SU-DHL-6 (cell line): Measurements from ENCODE around the gene TRAPPC2L.

Experiments used
- H2AFZ ChIP-seq: fragments of 200-600 bp; sonication (generic); 2 replicates; pipeline ENCODE4 v1.6.1; 2014; ENCODE audit warnings: low read depth, mild to moderate bottlenecking, moderate library complexity, mixed read lengths, antibody characterized with exemption, low read length; ENCODE audit not compliant: severe bottlenecking
- H3F3A ChIP-seq: fragments of 200-600 bp; shearing (Covaris generic); 2 replicates; pipeline ENCODE4 v1.6.0; 2016; ENCODE audit warnings: antibody characterized with exemption, mild to moderate bottlenecking; ENCODE audit not compliant: insufficient read depth
- H3K27ac ChIP-seq: fragments of 200-600 bp; sonication (generic); 2 replicates; pipeline ENCODE4 v1.5.1; 2016; ENCODE audit warnings: low read depth, mild to moderate bottlenecking, low read length, moderate library complexity, mixed read lengths
- H3K27me3 ChIP-seq: fragments of 200-600 bp; sonication (generic), shearing (Covaris generic); 2 replicates; pipeline ENCODE4 v1.6.0; 2014; ENCODE audit warnings: mild to moderate bottlenecking, low read length
- H3K36me3 ChIP-seq: fragments of 200-600 bp; sonication (generic); 2 replicates; pipeline ENCODE4 v1.6.1; 2014; ENCODE audit warnings: mild to moderate bottlenecking, low read length, mixed read lengths
- H3K4me2 ChIP-seq: fragments of 300-600, 200-600 bp; shearing (Covaris generic), sonication (generic); 2 replicates; pipeline ENCODE4 v1.6.0; 2014; ENCODE audit warnings: low read length, low read depth, mild to moderate bottlenecking; ENCODE audit not compliant: poor library complexity, severe bottlenecking
- H3K4me3 ChIP-seq: fragments of 200-600 bp; sonication (generic); 2 replicates; pipeline ENCODE4 v1.5.1; 2014; ENCODE audit warnings: antibody characterized with exemption, low read length, mild to moderate bottlenecking, mixed read lengths; ENCODE audit not compliant: insufficient read depth, poor library complexity, severe bottlenecking
- H3K79me2 ChIP-seq: fragments of 200-600 bp; sonication (generic); 2 replicates; pipeline ENCODE4 v1.6.1; 2014; ENCODE audit warnings: mild to moderate bottlenecking, low read length, moderate library complexity; ENCODE audit not compliant: insufficient read depth
- H3K9ac ChIP-seq: fragments of 200-600 bp; sonication (generic); 2 replicates; pipeline ENCODE4 v1.7.0; 2014; ENCODE audit warnings: mild to moderate bottlenecking, low read length
- H3K9me2 ChIP-seq: fragments of 200-600 bp; sonication (generic); replicated peaks from 2 replicates; pipeline ENCODE4 v1.6.1; 2014; ENCODE audit warnings: low read length; ENCODE audit not compliant: insufficient read depth
- H3K9me3 ChIP-seq: fragments of 200-600 bp; sonication (generic); 2 replicates; pipeline ENCODE4 v1.6.1; 2014; ENCODE audit warnings: low read length, mixed read lengths; ENCODE audit not compliant: insufficient read depth
- H4K20me1 ChIP-seq: fragments of 200-600 bp; sonication (generic); 2 replicates; pipeline ENCODE4 v1.6.1; 2014; ENCODE audit warnings: low read depth, mild to moderate bottlenecking, antibody characterized with exemption, low read length, moderate library complexity, mixed read lengths
- EZH2phosphoT487 ChIP-seq: fragments of 200-600 bp; sonication (generic), shearing (Covaris generic); conservative IDR thresholded peaks from 2 replicates; pipeline ENCODE4 v1.6.1; 2018; ENCODE audit warnings: mild to moderate bottlenecking, antibody characterized with exemption, low read length, moderate library complexity, mixed read lengths
- TF ChIP-seq, protein P1 (sequence below): fragments of 200-600 bp; sonication (generic); IDR thresholded peaks from one replicate; pipeline ENCODE4 v1.5.1; 2017; ENCODE audit warnings: antibody characterized with exemption, mild to moderate bottlenecking, low read length, moderate library complexity; ENCODE audit not compliant: insufficient read depth, poor library complexity, severe bottlenecking

The TRAPPC2L gene

DNA sequence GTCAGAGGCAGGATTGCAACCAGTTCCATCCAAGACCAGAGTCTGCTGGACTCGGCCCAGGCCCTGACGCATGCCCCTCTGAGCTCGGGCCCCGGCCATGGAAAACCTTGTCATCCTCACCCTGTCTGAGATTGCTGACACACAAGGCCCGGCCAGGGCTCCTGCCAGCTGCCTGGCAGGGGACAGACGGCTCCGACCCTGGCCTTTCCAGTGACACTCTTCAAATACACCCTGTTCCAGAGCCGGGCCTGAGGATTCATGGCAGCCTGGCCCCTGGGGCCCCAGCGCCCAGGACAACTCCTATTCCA lies 12.7 kb downstream of the TRAPPC2L start:
- Histone ChIP-seq H4K20me1 (no peaks in the 10 kb centered on the region), H3K9me3 (no peaks in the 10 kb centered on the region), H3K27ac (no peak overlapping the region), H3K36me3 (no peaks in the 10 kb centered on the region), H3K9me2 (no peaks in the 10 kb centered on the region), H3K4me3 (no peak overlapping the region), H3K79me2 (no peaks in the 10 kb centered on the region), H3K4me2 (no peak overlapping the region), H3K9ac (no peak overlapping the region), H2AFZ (no peak overlapping the region), H3K27me3 (no peaks in the 10 kb centered on the region), H3F3A (peaks cover 3% of the 10 kb centered on the region; the same call in 1 of the 2 replicates)
- TF ChIP-seq, protein P1, sequence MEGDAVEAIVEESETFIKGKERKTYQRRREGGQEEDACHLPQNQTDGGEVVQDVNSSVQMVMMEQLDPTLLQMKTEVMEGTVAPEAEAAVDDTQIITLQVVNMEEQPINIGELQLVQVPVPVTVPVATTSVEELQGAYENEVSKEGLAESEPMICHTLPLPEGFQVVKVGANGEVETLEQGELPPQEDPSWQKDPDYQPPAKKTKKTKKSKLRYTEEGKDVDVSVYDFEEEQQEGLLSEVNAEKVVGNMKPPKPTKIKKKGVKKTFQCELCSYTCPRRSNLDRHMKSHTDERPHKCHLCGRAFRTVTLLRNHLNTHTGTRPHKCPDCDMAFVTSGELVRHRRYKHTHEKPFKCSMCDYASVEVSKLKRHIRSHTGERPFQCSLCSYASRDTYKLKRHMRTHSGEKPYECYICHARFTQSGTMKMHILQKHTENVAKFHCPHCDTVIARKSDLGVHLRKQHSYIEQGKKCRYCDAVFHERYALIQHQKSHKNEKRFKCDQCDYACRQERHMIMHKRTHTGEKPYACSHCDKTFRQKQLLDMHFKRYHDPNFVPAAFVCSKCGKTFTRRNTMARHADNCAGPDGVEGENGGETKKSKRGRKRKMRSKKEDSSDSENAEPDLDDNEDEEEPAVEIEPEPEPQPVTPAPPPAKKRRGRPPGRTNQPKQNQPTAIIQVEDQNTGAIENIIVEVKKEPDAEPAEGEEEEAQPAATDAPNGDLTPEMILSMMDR, result no peak
- TF ChIP-seq EZH2phosphoT487, result no peak

DNA sequence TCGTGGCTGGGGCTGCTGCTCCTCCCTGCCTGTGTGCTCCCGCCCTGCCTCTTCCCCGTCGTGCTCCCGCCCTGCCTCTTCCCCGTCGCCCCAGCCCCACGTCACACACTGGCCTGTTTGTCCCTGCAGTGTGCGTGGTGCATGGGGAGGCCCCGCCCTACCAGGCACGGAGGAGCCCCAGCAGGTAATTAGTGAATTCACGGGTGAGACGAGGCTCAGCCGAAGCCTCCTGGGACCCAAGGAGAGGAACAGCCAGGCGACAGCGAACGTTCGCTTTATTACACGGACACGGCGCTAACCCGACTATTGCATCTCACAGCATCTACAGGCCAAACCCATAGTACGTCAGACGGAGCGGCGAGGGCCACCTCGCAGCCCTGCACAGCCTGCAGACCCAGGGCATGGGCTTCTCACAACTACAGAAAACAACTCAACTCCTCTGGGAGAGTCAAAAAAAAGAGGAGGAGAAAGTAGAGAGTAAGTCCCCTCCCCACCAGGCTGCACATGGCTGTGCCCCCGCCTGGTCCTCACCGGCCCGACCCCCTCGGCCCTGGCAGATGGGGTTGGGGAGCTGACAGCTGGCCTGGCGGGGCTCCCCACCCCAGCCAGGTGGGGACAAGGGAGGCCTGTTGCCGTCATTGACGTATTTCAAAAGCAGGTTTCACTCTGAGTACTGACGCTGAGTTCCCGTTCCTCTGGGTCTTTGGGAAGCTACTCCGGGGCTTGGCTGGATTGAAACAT lies 13.9 kb downstream of the TRAPPC2L start:
- Histone ChIP-seq H3K4me3 (no peak overlapping the region), H3F3A (peaks cover 6% of the 10 kb centered on the region), H3K4me2 (no peak overlapping the region), H3K79me2 (no peaks in the 10 kb centered on the region), H3K27me3 (no peaks in the 10 kb centered on the region), H3K27ac (no peak overlapping the region), H3K9me3 (no peaks in the 10 kb centered on the region), H4K20me1 (no peaks in the 10 kb centered on the region), H3K9me2 (no peaks in the 10 kb centered on the region), H3K9ac (no peak overlapping the region), H2AFZ (no peak overlapping the region), H3K36me3 (no peaks in the 10 kb centered on the region)
- peak; percentile 94; the same call in 1 of the 2 replicates for TF ChIP-seq EZH2phosphoT487
- TF ChIP-seq, protein P1, result no peak

DNA sequence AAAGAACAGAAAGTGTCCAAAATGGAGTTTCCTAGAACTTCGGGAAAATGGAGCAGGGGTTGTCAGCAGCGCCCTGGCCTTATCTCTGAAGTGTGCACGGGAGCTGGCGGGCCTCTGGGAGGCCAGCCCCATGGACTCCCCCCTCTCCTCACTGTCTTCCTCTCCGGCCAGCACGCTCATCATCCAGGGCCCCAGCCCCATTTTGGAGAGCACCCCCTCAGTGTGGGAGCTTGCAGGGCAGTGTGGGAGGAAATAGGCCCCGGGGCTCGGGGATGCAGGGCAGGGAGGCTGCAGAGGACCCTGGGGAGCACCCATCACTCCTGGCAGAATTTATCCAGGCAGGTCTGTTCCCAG lies 14.4 kb downstream of the TRAPPC2L start:
- no peaks in the 10 kb centered on the region for H3K79me2 ChIP-seq
- peaks cover 11% of the 10 kb centered on the region for H3F3A ChIP-seq
- no peaks in the 10 kb centered on the region for H4K20me1 ChIP-seq
- H2AFZ ChIP-seq, result no peak overlapping the region
- no peak overlapping the region for H3K9ac ChIP-seq
- TF ChIP-seq, protein P1, result no peak
- no peak for TF ChIP-seq EZH2phosphoT487
- no peak overlapping the region for H3K27ac ChIP-seq
- no peaks in the 10 kb centered on the region for H3K9me2 ChIP-seq
- no peaks in the 10 kb centered on the region for H3K9me3 ChIP-seq
- H3K4me2 ChIP-seq, result no peak overlapping the region
- no peaks in the 10 kb centered on the region for H3K36me3 ChIP-seq
- H3K4me3 ChIP-seq, result no peak overlapping the region
- no peaks in the 10 kb centered on the region for H3K27me3 ChIP-seq
